Choroid plexus epithelial cell (primary cell): ENCODE data around the gene TARP.
"Not testable (repeated sequence)": the region's sequence is repeated elsewhere in the genome, so short reads cannot be mapped to it uniquely, and the experiment has no call there.

Source experiments
- DNase-seq: peaks from one replicate; pipeline ENCODE4 v3.0.0-alpha.2; 2010; ENCODE audit warnings: low read depth
- H3K4me3 ChIP-seq: 2 replicates; pipeline ENCODE4 v1.5.1; 2011; ENCODE audit warnings: low read depth, mild to moderate bottlenecking, control low read depth, low read length, moderate library complexity
- TF ChIP-seq, protein P1 (sequence below): conservative IDR thresholded peaks from 2 replicates; pipeline ENCODE4 v1.5.1; 2011; ENCODE audit warnings: low read depth, mild to moderate bottlenecking, control low read depth, inconsistent platforms, low read length, moderate library complexity

The TARP gene

GRCh38 chr7:38280000-38280399, 6.6 kb upstream of the TARP start:
- TF ChIP-seq, protein P1, sequence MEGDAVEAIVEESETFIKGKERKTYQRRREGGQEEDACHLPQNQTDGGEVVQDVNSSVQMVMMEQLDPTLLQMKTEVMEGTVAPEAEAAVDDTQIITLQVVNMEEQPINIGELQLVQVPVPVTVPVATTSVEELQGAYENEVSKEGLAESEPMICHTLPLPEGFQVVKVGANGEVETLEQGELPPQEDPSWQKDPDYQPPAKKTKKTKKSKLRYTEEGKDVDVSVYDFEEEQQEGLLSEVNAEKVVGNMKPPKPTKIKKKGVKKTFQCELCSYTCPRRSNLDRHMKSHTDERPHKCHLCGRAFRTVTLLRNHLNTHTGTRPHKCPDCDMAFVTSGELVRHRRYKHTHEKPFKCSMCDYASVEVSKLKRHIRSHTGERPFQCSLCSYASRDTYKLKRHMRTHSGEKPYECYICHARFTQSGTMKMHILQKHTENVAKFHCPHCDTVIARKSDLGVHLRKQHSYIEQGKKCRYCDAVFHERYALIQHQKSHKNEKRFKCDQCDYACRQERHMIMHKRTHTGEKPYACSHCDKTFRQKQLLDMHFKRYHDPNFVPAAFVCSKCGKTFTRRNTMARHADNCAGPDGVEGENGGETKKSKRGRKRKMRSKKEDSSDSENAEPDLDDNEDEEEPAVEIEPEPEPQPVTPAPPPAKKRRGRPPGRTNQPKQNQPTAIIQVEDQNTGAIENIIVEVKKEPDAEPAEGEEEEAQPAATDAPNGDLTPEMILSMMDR: no peak
- no peak for DNase-seq
- H3K4me3 ChIP-seq: no peak overlapping the region

GRCh38 chr7:38276096-38276877, 2.9 kb upstream of the TARP start:
- H3K4me3 ChIP-seq: no peak overlapping the region
- TF ChIP-seq, protein P1: no peak

DNA sequence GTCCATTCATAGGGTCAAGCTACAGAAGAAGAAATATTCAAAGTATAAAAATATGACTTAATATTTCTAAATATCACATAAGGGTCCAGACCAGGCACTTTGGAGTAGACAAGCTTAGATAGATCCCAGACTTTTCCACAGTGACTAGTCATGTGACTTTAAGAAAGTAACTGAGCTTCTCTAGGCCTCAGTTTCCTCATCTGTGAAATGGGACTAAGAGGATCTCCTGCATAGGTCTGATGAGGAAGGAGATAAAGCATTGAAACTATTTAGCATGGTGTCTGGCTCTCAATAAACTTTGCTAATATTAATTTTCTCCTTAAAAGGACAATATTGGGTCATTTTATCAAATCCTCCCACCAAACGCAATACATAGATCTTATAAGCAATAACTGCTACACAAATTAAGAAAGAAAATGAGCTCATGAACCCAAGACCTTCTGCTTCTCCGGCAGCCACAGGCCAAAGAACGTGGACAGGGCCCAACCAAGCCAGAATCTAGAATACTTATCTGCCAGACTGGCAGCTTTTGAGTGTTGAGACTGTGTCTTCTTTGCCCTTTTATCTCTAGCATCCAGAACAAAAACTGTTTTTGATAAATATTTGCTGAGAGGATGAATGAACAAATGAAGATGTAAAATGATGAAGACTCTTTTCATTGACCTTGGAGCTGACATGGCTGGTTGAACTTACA, 1.6 kb upstream of the TARP start:
- TF ChIP-seq, protein P1: no peak
- H3K4me3 ChIP-seq: no peak overlapping the region
- DNase-seq: no peak

More at GRCh38 chr7:38276096-38276877, 2.9 kb upstream of the TARP start:
- DNase-seq: no peak

DNA sequence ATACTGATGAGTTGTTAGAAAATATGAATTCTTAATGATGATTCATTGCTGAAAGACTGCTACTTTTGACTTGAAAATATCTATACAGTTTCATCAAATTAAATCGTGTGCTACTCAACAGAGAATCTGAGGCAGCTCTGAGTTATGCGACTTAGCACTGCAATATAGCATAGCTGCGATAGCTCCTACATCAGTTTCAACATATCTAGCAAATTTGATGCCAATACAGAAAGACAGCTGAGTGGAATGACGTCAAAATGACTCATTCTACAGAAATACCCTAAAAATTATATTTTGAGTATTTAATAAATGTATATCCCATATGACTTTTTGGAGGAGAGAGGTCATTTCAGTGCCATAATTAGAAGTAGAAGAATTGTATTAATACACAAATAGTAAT, 1.1 kb upstream of the TARP start:
- peak; percentile 16 for DNase-seq
- TF ChIP-seq, protein P1: no peak

GRCh38 chr7:38270405-38270804, 3.0 kb downstream of the TARP start:
- not testable (repeated sequence) for DNase-seq, H3K4me3 ChIP-seq

More for the DNA sequence above, 1.1 kb upstream of the TARP start:
- no peak overlapping the region for H3K4me3 ChIP-seq

- H3K4me3 ChIP-seq, DNase-seq: not testable (repeated sequence)
These were observed 3.6 kb downstream of the TARP start for GRCh38 chr7:38269704-38270346.

- H3K4me3 ChIP-seq, DNase-seq: not testable (repeated sequence)
These were observed 7.5 kb downstream of the TARP start for GRCh38 chr7:38265958-38266357.

DNA sequence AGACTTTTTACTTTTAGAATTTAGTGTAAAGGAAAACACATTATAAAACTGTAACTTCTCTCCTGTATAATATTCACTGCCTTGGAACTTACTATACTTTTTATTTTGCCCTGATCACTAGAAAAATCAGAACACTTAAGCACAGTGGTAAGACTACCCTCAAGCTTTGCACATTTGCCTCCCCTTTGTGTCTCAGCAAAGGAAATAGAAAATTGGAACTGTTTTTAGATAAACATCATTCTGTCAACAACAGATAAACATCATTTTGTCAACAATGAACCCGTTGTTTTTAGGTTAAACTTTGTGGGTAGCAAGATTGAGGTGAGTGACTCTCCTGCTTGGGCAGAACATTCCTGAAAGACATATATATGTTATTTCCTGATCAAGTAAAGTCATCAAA, 8.8 kb downstream of the TARP start:
- DNase-seq, H3K4me3 ChIP-seq: not testable (repeated sequence)

- not testable (repeated sequence) for H3K4me3 ChIP-seq, DNase-seq
These were observed 10.2 kb downstream of the TARP start for GRCh38 chr7:38263274-38263673.
